Measurements from ENCODE around the gene VPREB3. TPM values are rescaled to one million over a fixed set of nuclear protein-coding genes. Genes with fewer than 3 reads are reported as not detected.

The VPREB3 gene
- polyA plus RNA-seq, 1 of the 3 experiments (the other 2 are of a cell fraction), result not detected

GRCh38 chr22:23767303-23767672, 13.1 kb upstream of the VPREB3 start:
- 50% methylated on average over 2 of the region's 27 CpGs for WGBS (ENCODE audit: low lambda C conversion rate)
- H2AFZ ChIP-seq (ENCODE audit: low read depth), result peak overlapping the region; percentile 95; the same call in 1 of the 2 replicates
- peak overlapping the region; percentile 69 for H3K4me3 ChIP-seq (ENCODE audit: low read depth in 2 of 2, low read length in 1 of 2)
- no peaks in the 10 kb centered on the region for H4K20me1 ChIP-seq (ENCODE audit: insufficient read depth)
- TF ChIP-seq RFX5 (IDR thresholded peaks at IDR 0.05; ENCODE audit: low read length), result no peak
- no peak for TF ChIP-seq FOSL2 (IDR thresholded peaks at IDR 0.05; ENCODE audit: borderline replicate concordance, low read depth)
- no peak for TF ChIP-seq POLR2AphosphoS5 (IDR thresholded peaks at IDR 0.05; ENCODE audit: low read depth, low read length)
- no peak for TF ChIP-seq REST (IDR thresholded peaks at IDR 0.05; ENCODE audit: low read depth, low read length)
- no peak for TF ChIP-seq TAF1 (IDR thresholded peaks at IDR 0.05; ENCODE audit: borderline replicate concordance, low read depth, low read length)
- no peak for TF ChIP-seq EZH2phosphoT487 (IDR thresholded peaks at IDR 0.05; ENCODE audit: borderline replicate concordance, low read depth)
- TF ChIP-seq MXI1 (IDR thresholded peaks at IDR 0.05; ENCODE audit: low read depth, low read length), result no peak; the same call in 1 of the 2 replicates
- TF ChIP-seq JUND (IDR thresholded peaks at IDR 0.05), result no peak
- no peak for TF ChIP-seq MEF2A (IDR thresholded peaks at IDR 0.05; ENCODE audit: borderline replicate concordance, low read depth)
- TF ChIP-seq, protein P1, sequence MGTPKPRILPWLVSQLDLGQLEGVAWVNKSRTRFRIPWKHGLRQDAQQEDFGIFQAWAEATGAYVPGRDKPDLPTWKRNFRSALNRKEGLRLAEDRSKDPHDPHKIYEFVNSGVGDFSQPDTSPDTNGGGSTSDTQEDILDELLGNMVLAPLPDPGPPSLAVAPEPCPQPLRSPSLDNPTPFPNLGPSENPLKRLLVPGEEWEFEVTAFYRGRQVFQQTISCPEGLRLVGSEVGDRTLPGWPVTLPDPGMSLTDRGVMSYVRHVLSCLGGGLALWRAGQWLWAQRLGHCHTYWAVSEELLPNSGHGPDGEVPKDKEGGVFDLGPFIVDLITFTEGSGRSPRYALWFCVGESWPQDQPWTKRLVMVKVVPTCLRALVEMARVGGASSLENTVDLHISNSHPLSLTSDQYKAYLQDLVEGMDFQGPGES (IDR thresholded peaks at IDR 0.05; ENCODE audit: low read depth, low read length), result no peak
- TF ChIP-seq TEAD4 (IDR thresholded peaks at IDR 0.05; ENCODE audit: borderline replicate concordance, insufficient read depth), result no peak
- TF ChIP-seq CHD2 (IDR thresholded peaks at IDR 0.05; ENCODE audit: low read length, partially characterized antibody), result no peak
- no peak for TF ChIP-seq SIN3A (IDR thresholded peaks at IDR 0.05; ENCODE audit: borderline replicate concordance, low read depth, low read length)
- TF ChIP-seq ELF1 (IDR thresholded peaks at IDR 0.05), result no peak
- no peak for DNase-seq
- no peaks in the 10 kb centered on the region for H3K36me3 ChIP-seq (replicated peaks in 1 of 2; ENCODE audit: control insufficient read depth in 1 of 2, insufficient read depth in 2 of 2, low read length in 1 of 2)
- no peaks in the 10 kb centered on the region for H3K9me3 ChIP-seq
- H3F3A ChIP-seq (replicated peaks; ENCODE audit: insufficient read depth), result peaks cover 6% of the 10 kb centered on the region
- H3K27me3 ChIP-seq (ENCODE audit: insufficient read depth), result no peaks in the 10 kb centered on the region
- H3K9me2 ChIP-seq, result no peaks in the 10 kb centered on the region
- POLR2A ChIA-PET, result interaction anchor here (0.8 to 1.4 kb wide), 7 partner anchors 18 to 199 kb away, joined by 3 to 5 read pairs (median 3); partner anchors contain the start of gene SLC2A11
- H3K27ac ChIP-seq (ENCODE audit: low read depth in 2 of 2, low read length in 1 of 2), result peak overlapping the region in 1 of 2 experiments; percentile 89; a peak in 1 of 4 replicates
- CTCF ChIA-PET, result interaction anchor here (0.7 to 14.9 kb wide), 17 partner anchors 8 to 228 kb away, joined by 3 to 277 read pairs (median 4); partner anchors contain the start of genes IGLL1, SLC2A11 and ZNF70
- peak overlapping the region; percentile 70; the same call in 1 of the 2 replicates for H3K9ac ChIP-seq
- H3K79me2 ChIP-seq (ENCODE audit: insufficient read depth), result peaks cover 11% of the 10 kb centered on the region; the same call in 1 of the 2 replicates
- peaks cover 10 to 14% of the 10 kb centered on the region in 2 experiments; a peak in 3 of 4 replicates for H3K4me1 ChIP-seq (ENCODE audit: control insufficient read depth in 1 of 2, insufficient read depth in 2 of 2, low read depth in 1 of 2, low read length in 1 of 2)
- H3K4me2 ChIP-seq, result peak overlapping the region; percentile 99
